NCI-H128 (cell line): ENCODE results near the gene DAB1.

Experiments used
- DNase-seq: peaks from one replicate; lab custom pipeline; 2025; ENCODE audit not compliant: unreplicated experiment; lab: John Stamatoyannopoulos, UW

DAB1 gene

DNA sequence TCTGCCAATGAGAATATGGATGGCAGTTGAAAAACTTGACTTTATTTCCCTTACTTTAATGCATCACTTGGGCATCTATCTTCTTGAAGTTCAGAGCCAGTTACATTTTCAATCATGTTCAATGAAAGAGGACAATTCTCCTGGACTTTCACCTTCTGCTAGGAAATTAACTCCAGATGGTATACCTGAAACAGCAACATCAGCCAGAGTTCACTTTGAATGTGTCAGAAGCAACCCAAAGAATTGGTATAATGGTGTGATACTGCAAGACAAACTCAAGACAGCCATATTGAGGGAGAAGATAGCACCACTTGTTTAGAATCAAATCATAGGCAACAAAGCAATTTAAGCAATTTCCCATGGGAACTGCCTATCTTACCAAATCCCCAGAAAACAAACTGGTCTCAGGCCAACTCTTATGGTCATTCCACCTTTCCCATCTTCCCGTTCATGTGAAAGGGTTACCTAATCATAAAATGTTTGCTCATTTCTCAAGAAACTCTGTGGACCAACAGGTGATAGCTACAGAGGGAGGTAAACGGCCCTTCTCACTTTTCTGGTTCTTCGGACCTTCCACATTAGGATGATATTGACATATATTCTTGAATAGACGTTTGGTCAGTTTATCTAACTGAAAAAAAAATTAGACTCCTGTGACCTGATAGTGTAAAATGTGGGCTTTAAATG, 428.3 kb downstream of the DAB1 start:
- DNase-seq, result no peak

DNA sequence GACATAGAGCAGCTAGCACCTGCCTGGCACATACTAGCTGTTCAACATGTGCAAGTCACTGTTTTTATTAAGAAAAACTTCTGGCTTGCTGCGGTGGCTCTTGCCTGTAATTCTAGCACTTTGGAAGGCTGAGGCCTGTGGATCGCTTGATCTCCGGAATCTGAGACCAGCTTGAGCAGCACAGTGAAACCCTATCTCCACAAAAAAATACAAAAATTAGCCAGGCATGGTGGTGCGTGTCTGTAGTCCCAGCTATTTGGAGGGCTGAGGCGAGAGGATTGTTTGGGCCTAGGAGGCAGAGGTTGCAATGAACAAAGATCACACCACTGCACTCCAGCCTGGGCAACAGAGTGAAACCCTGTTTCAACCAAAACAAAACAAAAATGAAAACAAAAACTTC, 430.4 kb downstream of the DAB1 start:
- DNase-seq, result no peak

DNA sequence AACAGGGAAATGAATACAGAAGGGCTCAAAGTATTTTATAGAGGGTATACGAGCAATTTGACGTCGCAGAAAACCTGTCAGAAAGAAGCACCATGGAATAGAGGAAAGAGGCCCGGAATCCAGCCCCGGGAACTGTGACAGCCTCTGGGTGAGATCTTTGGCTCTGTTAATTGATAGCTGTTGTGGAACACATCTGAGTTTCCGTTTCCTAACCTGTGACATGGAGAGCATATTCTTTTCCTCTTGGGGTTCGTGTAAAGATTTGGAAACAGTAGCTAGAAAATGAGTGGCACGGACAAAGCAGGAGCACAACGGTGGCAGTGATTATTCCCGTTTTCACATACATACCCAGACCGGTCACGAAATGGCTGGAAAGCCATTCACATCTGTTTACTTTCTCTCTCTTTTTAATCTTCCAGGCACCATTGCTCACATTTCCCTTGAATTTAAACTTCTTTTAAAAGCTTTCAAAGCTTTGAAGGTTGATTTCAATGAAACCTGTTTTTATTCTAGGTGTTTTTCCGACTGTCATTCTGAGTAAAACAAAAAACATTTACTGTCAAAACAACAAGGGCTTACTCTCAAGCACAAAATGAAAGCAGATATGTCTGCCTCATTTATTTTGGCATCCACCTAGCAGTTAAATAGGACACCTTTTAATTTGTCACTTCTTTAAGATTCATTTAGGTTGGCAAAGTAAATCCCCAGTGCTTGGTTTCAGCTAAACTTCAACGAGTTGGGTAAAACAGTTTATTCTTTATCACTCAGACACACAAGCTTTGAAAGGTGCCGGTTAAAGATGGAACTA, 431.3 kb downstream of the DAB1 start:
- DNase-seq, result no peak

DNA sequence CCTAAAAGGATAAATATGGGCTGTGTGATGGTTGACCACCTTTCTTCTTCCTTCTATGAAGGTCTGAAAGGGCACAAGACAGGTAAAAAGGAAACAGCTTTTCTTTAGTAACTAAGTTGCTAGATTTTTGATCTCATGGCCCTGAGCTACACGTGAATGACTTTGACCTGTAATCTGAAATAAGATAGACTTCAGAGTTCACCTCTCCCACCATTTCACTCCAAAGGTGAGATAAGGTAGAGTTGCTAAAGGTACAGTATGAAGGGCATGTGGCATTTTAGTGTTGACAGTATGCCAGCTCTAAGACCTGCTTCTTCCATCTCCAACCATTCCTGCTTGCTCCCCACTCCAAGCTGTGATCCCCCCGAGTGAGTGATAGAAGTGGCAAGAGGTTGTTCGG, 432.3 kb downstream of the DAB1 start:
- DNase-seq, result no peak

GRCh38 chr1:56986397-56986796, 437.5 kb downstream of the DAB1 start:
- DNase-seq, result no peak

GRCh38 chr1:56985857-56986256, 438.0 kb downstream of the DAB1 start:
- no peak for DNase-seq

- no peak for DNase-seq
Observed at GRCh38 chr1:56983484-56983883, 440.4 kb downstream of the DAB1 start.

- DNase-seq, result no peak
Observed at GRCh38 chr1:56979986-56980755, 443.7 kb downstream of the DAB1 start.

DNA sequence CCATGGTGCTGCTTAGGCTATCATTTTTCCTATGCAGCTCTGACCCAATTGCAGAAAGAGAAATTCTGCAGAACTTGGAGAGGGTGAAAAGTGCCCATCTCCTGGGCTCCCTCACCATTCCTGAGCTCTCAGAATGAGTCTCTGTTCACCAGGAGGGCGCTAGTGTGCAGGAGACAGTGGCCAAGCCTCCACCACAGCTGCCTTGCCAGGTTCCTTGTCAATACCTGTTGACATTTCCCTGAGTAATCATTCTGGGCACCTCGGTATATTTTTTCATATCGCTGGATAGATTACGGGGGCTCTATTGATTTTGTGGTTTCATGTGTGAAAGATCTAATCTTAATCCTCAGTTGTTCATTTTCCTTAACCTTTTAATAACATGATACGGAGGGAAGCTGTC, 445.0 kb downstream of the DAB1 start:
- no peak for DNase-seq

DNA sequence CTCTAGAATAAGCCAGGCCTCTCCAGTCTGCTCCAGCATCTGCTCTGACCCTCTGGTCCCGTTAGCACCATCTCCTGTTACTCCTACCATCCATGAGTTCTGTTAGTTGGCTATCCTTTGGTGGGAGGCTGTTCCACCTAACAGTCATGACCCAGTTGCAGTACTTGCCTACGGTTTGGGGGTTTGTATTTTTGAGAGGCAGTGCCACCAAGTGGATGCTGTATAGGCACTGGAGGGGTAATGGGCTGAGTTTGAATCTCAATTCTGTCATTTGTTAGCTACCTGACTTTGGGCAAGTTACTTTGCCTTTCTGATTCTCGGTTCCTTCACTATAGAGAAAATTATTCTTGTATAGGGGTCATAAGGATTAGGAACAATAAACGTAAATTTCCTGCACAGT, 445.9 kb downstream of the DAB1 start:
- DNase-seq, result no peak

GRCh38 chr1:56975446-56975845, 448.4 kb downstream of the DAB1 start:
- no peak for DNase-seq

- DNase-seq, result no peak
Observed at GRCh38 chr1:56973923-56974742, 449.7 kb downstream of the DAB1 start.

GRCh38 chr1:56972976-56973375, 450.9 kb downstream of the DAB1 start:
- DNase-seq, result no peak

DNA sequence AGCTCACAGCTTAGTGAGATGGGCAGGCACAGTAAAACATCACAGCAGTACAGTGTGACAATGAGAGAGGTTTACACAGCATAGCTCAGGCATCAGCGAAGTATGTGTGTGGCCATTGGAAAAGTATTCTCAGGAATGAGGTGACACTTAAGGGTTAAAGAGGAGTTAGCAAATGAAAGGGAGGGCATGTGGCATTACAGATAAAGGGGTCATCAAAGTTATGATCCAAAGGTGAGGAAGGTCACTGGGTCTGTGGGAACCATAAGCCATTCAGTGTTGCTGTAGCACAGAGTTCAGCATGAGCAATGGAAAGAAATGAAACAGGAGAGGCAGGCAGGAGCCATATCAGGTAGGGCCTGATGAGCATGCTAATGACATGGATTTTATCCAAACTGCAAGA, 453.6 kb downstream of the DAB1 start:
- no peak for DNase-seq

DNA sequence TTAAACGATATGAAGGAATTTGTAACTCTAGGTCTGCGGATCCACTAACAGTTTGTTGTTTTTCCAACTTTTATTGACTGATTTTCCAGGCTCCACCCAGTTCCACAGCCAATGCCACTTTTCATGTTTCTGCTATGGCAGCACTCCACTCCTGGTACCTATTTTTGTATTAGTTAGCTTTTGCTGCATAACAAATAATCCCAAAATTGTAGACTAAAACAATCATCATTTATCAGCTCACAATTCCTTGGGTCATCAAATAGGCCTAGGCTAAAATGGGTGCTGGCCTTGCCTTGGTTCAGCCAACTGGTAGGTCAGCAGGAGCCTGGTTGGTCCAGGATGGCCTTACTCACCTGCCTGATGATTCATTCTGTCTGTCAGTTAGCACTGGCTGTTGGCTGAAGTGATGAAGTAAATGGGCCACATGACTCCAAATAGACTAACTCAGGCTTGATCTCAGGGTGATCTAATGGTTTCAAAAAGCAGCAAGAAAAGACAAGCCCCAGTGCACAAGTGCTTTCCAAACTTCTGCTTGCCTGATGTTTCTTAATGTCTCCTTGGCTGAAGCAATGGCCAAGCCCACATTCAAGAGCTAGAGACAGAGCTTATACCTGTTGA, 454.9 kb downstream of the DAB1 start:
- no peak for DNase-seq

DNA sequence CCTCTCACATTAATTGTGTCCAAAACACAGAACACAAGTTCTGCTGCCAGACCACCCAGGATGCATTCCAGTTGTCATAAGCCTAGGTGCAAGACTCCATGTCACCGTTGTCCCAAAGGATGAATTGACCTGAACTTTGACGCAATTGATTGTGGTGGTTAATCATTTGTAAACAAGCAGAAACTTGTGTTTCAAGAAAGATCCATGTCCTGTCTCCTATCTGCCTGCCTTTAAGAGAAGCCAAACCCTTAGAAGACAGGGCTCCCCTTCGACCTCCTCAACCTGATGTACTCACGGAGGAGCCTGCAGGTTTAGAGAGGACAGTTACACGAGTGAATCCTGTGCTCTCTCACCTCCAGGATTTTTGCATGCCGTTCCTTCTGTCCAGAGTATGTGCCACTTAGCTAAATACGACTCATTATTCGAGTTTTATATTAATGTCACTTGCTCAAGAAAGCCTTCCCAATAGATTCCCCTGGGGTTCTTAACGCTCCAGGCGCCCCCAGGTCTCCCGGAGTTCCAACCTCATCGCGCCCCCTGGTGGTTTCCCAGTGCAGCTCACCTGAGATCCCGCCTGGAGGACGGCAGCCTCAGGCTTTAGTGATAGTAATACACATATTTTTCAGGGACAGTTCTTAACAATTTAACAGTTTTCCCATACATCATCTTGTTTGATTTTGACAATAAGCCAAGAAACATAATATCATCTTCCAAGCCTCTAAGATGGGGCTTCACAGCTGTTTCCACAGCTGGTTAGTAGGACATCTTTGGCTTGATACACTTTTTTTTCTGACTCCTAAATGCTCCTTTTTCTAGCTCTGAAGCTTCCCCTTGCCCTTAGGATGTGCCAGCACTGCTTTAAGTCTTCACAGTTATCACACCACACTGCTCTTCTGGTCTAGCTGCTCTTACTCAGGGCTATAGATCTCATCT, 455.7 kb downstream of the DAB1 start:
- DNase-seq, result no peak

- DNase-seq, result no peak
Observed at GRCh38 chr1:56967355-56967754, 456.5 kb downstream of the DAB1 start.

- DNase-seq, result no peak
Observed at GRCh38 chr1:56966698-56966999, 457.2 kb downstream of the DAB1 start.

GRCh38 chr1:56965916-56966697, 457.8 kb downstream of the DAB1 start, which contains the start of gene C8B:
Gene C8B (minus strand): TSS chr1:56966015. CDS start chr1:56965948, 67 bp downstream.
- DNase-seq, result no peak
